GM10266 (cell line): ENCODE data around the gene VMAC.

ENCODE experiments used
- DNase-seq: peaks from one replicate; pipeline ENCODE4 v3.0.0; 2012; ENCODE audit errors: extremely low spot score
- CTCF ChIP-seq: IDR thresholded peaks from 2 replicates; pipeline ENCODE4 v1.5.1; 2012; ENCODE audit warnings: mild to moderate bottlenecking, low read depth; ENCODE audit not compliant: control insufficient read depth, insufficient read depth; ENCODE audit errors: missing control alignments

Gene VMAC

GRCh38 chr19:5895409-5895808, 9.3 kb upstream of the VMAC start:
- TF ChIP-seq CTCF = no peak

GRCh38 chr19:5895890-5896289, 8.8 kb upstream of the VMAC start:
- no peak for TF ChIP-seq CTCF
- DNase-seq = no peak

More at GRCh38 chr19:5895409-5895808, 9.3 kb upstream of the VMAC start:
- DNase-seq = no peak

GRCh38 chr19:5896365-5897076, 8.2 kb upstream of the VMAC start:
- TF ChIP-seq CTCF = no peak
- no peak for DNase-seq

GRCh38 chr19:5897189-5897969, 7.3 kb upstream of the VMAC start:
- DNase-seq = no peak
- TF ChIP-seq CTCF = no peak

GRCh38 chr19:5899728-5900526, 4.7 kb upstream of the VMAC start:
- DNase-seq = no peak

GRCh38 chr19:5900976-5901375, 3.7 kb upstream of the VMAC start:
- no peak for TF ChIP-seq CTCF

More at GRCh38 chr19:5899728-5900526, 4.7 kb upstream of the VMAC start:
- no peak for TF ChIP-seq CTCF

More at GRCh38 chr19:5900976-5901375, 3.7 kb upstream of the VMAC start:
- DNase-seq = no peak
